ENCODE data around the gene PRSS50.

DNA sequence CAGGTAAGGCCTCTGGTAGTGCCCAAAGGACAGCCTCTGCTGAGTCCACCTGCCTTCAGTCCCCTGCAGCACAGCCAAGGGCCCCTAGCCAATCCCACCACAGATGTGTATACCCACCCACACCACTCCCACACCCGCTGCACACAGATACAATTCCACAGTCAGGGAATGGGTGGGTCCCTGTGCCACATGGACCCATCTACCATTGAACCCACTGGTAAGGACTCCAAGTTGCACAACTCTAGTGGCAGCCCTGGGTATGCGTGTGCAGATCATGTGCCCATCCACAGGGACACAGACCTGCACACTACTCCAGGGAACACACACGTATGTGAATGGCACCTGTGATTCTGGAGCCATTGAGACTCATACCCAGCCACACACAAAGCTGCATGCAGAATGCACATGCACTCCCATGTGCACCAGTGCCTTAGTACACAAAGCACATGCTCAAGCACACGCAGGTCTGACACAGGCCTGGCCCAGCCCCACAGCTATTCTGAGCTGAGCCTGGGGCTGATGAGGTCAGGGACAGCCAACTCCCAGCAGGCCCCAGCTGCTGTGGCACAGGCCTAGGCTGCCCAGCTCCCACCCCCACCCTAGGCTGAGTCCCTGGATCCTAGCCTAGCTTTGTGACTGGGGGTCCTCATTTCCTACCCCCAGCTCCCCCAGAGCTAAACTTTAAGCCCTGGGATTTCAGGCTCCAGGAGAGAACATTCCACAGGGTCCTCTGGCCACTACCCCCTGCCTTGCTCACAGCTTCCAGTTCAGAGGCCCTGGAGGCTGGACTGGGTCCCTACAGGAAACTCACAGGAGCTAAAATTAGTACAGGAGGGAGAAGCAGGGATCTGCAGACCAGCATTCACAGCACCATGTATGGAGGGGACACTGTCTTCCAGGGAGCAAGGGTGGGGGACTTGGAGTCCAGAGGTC is 21.4 kb downstream of the PRSS50 start:
- TF ChIP-seq EP300 (IDR thresholded peaks at IDR 0.05) (no peak), POLR2AphosphoS5 (IDR thresholded peaks at IDR 0.05) (no peak)
- TF ChIP-seq, protein P1, sequence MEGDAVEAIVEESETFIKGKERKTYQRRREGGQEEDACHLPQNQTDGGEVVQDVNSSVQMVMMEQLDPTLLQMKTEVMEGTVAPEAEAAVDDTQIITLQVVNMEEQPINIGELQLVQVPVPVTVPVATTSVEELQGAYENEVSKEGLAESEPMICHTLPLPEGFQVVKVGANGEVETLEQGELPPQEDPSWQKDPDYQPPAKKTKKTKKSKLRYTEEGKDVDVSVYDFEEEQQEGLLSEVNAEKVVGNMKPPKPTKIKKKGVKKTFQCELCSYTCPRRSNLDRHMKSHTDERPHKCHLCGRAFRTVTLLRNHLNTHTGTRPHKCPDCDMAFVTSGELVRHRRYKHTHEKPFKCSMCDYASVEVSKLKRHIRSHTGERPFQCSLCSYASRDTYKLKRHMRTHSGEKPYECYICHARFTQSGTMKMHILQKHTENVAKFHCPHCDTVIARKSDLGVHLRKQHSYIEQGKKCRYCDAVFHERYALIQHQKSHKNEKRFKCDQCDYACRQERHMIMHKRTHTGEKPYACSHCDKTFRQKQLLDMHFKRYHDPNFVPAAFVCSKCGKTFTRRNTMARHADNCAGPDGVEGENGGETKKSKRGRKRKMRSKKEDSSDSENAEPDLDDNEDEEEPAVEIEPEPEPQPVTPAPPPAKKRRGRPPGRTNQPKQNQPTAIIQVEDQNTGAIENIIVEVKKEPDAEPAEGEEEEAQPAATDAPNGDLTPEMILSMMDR (IDR thresholded peaks at IDR 0.05), result no peak
